GM19468 (cell line): ENCODE data around the gene SLC16A14.
"Not testable (repeated sequence)": the region's sequence is repeated elsewhere in the genome, so short reads cannot be mapped to it uniquely, and the experiment has no call there.

ENCODE experiments used
- ATAC-seq: cut with Tn5 transposase; IDR thresholded peaks from one replicate; pipeline ENCODE4 v1.9.1; 2021; ENCODE audit warnings: mild to moderate bottlenecking, moderate library complexity, moderate number of reproducible peaks; ENCODE audit not compliant: unreplicated experiment; ENCODE audit errors: extremely low read depth

SLC16A14 gene, protein sequence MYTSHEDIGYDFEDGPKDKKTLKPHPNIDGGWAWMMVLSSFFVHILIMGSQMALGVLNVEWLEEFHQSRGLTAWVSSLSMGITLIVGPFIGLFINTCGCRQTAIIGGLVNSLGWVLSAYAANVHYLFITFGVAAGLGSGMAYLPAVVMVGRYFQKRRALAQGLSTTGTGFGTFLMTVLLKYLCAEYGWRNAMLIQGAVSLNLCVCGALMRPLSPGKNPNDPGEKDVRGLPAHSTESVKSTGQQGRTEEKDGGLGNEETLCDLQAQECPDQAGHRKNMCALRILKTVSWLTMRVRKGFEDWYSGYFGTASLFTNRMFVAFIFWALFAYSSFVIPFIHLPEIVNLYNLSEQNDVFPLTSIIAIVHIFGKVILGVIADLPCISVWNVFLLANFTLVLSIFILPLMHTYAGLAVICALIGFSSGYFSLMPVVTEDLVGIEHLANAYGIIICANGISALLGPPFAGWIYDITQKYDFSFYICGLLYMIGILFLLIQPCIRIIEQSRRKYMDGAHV

DNA sequence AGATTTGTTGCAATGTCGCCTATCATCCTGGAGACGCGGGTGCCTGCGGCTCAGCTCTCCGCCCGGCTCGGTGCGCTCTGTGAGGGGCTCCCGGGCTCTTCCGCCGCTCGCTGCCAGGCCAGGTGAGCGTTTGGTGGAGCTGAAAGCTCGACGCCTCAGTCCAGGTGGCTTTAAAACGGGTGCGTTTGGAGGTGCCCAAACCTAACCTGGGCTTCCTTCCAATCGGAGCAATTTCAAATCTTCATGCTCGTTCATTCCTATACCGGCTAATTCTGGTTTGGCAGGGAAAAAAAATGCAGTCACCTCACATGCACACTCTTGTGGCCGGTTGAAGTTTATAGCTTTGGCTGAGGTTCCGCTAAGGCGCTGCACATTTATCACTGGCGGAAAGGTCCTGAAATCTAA, at the start of gene SLC16A14:
TSS of gene SLC16A14 (minus strand) at position 274 of the 405 bp plus-strand sequence. CDS start 9,572 bp downstream, outside the sequence.
- no peak for ATAC-seq

DNA sequence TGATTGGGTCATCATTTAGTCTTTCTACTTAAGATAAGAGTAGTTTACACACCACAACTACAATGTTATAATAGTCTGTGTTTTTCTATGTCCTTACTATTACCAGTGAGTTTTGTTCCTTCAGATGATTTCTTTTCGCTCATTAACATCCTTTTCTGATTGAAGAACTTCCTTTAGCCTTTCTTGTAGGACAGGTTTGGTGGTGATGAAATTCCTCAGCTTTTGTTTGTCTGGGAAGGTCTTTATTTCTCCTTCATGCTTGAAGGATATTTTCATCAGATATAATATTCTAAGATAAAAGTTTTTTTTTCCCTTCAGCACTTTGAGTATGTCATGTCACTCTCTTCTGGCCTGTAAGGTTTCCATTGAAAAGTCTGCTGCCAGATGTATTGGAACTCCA, 38.0 kb upstream of the SLC16A14 start:
- no peak for ATAC-seq

DNA sequence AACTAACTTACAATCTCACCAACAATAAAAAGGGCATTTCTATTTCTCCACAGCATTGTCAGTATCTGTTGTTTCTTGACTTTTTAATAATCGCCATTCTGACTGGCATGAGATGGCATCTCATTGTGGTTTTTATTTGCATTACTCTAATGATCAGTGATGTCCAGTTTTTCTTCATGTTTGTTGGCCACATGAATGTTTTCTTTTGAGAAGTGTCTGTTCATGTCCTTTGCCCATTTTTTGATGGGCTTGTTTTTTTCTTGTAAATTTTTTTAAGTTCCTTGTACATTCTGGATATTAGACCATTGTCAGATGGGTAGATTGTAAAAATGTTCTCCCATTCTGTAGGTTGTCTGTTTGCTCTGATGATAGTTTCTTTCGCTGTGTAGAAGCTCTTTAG, 33.2 kb upstream of the SLC16A14 start:
- not testable (repeated sequence) for ATAC-seq

DNA sequence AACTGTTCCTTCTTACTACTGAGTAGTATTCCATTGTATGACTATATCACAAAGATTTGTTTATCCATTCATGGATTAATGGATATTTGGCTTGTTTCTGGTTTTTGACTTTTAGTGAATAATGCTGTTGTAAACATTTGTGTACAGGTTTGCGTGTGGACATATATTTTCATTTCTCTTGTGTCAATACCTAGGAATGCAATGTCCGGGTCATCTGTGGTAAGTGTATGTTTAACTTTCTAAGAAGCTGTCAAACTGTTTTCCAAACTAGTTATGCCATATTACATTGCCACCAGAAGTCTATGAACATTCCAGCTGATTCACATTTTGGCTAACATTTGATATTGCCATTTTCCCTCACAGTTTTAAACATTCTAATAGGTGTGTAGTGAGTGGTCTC, 29.1 kb upstream of the SLC16A14 start:
- ATAC-seq, result no peak

DNA sequence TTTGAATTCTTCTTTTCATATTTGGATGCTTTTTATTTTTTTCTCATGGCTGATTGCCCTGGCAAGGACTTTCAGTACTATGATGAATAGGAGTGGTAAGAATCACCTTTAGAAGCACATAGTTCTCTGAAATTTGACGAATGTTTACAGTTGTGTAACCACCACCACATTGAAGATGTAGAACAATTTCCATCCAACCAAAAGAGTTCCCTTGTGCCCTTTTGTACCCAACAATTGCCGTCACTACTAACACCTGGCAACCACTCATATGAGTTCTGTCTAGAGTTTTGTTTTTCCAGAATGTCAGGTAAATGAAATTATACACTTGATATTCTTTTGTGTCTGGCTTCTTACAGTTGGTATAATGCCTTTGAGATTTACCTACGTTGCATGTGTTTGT, 28.7 kb upstream of the SLC16A14 start:
- no peak for ATAC-seq

DNA sequence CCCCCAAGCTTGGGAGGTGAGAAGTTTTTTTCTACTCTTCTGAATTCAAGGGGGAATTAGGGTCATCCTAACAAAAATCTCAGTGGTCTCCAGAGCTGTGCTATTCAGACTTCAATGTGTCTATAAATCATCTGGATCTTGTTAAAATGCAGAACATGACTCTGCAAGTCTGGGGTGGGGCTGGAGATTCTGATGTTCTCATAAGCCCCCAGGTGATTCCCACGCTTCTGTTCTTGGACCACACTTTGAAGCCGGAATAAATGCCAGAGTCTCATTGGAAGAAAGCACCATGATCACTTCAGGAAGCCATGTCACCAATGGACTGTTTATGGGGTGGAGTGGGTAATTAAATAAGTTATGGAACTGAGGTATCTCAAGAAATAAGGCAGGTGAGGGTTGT, 22.2 kb upstream of the SLC16A14 start:
- no peak for ATAC-seq

DNA sequence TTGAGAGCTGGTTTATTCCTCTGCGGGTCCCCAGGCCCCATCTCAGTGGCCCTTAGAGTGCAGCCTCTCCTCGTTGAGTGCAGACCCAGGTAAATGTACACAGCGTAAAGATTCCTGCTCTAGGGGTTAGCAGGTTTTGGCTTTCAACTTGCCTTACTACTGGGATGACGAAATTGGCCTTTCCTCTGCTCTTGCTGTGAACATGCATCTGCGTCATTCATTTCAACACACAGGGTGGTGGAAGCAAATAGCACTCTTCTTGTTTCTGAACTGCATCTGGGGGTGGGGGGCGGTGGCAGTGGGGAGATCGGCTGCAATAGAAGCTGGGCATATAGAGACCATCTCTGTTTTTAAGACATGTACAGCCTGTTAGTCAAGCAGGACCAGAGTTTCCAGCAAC, 16.5 kb upstream of the SLC16A14 start:
- ATAC-seq, result no peak

DNA sequence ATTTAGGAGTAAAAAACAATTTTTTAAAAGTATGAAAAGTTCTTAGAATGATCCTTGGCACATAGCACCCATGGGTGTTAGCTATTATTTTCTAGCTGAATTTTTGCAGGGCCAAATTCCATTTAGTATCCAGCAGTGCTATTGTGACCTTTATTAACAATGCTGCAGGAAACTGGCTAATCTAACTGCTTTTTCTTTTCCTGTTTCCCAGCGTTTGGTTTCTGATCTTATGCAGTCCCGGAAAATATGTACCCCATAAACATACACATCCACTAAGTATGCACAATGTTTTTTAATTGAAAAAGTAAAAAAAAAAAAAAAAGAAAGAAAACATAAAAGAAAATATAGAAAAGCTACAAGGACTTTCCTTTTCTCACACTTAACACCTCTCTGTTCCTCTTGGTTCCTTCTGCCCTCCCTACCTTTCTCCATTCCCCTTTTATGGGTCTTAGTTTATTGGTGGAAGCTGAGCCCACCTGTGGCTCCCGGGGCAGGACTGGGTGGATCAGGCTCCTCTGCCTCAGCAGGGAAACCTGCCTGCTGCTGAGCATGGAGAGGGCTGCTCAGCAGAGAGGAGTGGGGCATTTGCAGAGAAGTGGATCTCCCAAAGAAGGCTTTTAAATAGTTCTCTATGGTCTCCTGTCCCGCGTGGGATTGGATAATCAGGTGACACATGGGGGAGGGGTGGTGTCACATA, 9.3 kb upstream of the SLC16A14 start:
- ATAC-seq, result no peak

DNA sequence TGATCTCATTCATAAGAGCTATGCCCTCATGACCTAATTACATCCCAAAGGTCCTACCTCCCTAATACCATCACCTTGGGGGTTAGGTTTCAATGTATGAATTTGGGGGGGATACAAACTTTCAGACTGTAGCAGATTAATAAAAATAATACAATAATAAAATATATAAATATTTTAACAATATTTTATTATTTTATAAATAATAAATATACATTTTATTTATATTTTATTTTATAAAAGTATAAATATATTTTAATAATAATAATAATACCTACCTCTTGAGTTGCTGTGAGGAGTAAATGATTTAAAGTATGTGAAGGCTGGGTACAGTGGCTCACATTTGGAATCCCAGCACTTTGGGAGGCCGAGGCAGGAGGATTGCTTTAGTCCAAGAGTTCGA, 8.1 kb upstream of the SLC16A14 start:
- no peak for ATAC-seq

DNA sequence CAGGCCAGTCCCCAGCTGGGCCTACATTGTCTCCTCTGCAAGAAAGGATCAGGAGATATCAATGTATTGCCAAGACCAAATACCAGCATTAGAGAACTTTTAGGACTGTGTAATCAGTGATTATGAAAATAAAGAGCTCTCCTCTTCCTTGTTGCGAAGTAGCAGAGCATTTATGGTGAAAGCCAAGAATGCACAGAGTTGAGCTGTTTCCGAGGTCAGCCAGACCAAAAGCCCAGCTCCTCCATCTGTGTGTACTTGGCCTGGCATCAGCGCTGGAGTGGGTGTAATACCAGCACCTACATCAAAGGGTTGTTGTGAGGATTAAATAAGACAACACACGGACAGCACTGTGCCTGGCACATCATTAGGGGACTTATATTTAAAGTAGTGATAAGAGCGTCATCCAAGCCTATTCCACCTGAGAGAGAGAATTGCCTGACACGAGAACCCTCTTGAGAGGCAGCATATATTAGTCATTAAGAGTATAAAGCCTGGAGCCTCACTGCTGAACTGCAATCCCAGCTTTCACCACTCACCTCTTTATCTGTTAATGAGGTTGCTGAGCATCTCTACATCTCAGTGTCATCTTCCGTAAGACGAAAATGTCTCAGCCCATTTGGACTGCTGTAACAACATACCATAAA, 7.4 kb upstream of the SLC16A14 start:
- no peak for ATAC-seq

DNA sequence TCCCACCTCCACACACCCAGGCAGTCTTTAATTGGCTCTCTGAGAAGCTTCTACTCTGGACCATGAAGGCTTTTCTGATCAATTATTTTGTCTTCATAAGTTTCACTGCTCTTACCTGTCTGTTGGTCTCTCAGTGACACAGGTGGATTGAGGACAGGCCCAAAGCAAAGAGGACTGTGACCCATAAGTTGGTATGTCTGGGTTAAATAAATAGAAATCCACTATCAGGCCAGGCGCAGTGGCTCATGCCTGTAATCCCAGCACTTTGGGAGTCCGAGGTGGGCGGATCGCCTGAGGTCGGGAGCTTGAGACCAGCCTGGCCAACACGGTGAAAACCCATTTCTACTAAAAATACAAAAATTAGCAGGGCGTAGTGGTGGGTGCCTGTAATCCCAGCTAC, 2.7 kb upstream of the SLC16A14 start:
- no peak for ATAC-seq

DNA sequence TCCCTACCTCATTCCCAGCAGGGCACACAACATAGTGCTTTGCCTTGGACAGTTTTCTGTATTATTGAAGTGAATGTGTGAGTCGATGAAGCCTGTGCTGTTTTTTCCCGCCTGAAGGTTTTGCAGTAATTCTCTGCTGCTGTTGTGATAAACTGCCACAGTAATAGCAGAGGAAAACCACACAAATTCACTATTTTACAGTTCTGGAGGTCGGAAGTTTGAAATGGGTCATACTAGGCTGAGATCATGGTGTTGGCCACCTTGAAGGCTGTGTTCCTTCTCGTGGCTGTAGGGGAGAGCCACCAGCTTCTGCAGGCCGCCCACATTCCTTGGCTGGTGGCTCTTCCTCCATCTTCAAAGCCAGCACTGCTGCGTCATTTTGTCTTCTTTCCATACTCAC, 678 bp upstream of the SLC16A14 start:
- no peak for ATAC-seq

DNA sequence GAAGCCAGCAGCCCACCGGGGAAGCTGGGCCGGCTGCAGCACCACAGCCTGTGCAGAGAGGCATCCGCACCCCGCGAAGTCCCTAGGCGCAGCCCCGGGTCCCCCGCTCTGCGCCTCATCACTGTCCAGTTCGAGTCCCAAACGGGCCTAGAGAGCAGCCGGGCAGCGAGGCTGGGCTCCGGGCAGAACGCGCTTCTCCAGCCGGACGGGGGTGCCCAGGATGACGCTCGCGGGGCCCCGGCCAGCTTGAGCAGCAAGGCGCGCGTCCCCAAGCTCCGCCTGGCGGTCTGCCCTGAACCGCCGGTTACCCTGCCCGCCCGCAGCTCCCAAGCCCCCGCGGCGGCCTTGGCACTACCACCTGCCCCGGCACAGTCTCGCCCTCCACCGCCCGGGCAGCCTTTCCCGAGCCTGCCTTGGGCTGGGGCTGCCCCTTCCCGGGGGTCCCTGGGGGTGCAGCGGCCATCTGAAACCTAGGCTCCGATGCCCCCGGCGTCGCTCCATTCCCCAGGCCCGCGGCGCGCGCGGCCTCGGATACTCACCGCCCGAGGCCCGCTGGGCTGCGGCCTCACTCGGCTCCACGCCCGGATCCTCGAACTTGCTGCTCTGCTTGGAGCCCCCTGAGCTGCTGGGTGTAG, 591 bp downstream of the SLC16A14 start:
- no peak for ATAC-seq

DNA sequence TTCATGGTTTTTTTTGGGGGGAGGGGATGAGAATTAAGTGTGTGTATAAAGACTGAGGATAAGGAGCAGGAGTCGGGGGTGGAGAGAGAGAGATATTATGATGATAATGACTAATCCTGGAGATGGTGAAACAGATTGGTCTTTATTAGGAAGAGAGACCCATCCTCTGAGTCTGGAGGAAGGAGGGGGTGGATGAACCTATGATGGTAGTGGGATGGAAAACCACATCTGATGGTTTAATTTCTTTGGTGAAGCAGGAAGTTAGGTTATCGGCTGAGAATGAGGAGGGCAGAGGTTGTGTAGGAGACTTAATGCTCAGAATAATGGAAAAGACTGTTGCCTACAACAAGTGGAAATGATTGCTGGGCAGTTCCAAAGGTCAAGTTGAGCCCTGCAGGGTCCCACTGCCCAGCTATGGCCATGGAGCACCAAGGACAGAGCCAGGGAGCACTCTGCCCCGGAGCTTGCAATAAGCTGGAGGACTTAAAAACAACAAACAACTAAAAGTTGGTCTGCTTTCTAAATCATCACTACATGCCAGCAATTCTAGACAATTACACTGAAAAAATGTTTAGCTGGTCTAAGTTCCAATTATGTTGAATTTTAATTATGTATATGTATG, 7.9 kb downstream of the SLC16A14 start:
- ATAC-seq, result no peak

DNA sequence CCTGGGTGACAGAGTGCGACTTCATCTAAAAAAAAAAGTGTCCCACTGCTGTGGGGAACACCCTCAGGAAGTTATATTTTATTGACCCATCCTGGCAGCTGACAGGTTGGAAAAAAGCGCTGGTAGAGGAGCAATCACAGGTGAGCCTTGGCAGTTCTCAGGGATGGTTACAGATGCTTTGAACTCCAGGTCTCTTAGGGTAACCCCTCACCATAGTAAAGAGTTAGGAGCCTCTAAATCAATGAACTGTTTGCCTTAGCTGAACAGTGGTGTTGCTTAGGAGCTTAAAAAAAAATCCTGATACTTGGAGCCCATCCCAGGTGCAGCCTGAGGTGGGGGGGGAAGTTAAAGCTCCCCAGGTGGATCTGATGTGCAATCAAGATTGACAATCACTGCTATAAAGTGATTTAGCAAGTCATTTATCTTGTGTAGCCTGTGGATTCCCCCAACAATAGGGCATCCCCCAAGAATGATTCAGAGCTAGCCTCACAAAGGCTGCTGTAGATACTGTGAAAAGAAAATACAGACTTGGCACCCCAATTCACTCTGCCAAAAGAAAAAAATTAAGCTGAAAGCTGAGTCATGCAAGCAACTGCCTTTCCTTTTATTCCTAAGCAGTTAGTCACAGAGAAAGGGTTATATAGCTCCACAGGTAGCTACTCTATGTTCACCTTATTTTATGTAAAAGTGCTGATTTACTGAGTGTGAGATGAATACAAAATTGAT, 14.8 kb downstream of the SLC16A14 start:
- no peak for ATAC-seq

DNA sequence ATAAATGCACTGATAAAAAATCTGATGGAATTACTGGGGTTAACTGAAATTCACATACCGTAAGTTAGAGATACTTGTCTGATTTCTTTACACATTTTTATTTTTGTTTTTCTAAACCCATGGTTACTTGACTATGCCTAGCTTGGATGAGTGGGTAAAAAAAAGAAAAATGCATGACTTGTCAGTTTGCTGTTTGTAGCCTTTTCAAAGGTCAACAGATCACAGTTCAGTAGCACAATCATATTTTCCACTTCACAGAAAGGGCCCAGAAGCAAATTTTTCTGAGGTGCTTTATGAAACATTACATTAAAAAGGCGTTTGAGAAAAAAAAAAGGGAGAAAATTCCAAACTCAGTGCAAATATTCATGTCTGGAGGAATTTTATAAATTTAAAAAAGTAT, 16.4 kb downstream of the SLC16A14 start:
- no peak for ATAC-seq

DNA sequence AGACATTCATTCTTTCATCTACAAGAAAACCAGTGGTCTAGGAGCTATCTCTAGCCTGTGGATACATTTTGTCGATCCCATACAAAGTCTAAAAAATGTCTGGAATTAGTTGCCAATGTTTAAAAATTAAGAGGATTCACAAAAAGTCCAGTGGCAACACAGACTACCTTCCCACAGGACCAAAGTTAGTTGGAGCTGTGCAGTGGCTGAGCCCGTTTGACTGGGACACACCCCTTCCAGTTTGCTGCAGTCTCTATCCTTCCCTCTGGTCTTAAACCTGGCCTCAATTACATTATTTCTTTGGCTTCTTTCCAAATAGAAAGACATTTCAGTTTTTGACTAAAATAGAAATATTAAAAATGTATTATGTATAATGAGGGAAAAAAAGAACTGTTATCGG, 18.6 kb downstream of the SLC16A14 start:
- no peak for ATAC-seq

DNA sequence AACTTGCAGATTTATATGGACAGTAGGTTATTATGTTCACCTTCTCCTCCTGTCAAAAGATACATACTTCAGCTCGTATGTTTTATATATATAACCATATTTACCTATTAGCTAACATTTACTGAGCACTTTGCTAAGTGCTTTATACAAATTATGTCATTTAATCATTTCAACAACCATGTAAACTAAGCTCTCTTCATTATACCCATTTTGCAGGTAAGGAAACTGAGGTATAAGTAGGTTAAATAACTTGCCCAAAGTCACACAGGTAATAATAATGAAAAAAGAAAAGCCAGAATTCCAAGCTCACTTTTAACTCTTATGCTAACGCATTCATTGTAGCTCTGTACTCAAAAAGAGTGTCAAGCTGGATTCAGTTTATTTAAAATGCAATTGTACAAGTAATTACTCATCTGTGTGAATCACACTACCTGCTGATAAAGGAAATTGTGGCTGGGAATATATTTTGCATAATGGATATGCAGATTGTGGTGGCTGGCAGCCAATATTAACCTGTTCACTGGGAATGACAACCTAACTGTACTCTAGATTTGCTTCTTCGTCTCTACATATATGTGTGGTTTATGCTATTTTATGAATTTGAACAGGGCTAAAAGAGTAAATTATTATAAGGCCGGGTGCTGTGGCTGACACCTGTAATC, 20.6 kb downstream of the SLC16A14 start:
- ATAC-seq, result no peak

DNA sequence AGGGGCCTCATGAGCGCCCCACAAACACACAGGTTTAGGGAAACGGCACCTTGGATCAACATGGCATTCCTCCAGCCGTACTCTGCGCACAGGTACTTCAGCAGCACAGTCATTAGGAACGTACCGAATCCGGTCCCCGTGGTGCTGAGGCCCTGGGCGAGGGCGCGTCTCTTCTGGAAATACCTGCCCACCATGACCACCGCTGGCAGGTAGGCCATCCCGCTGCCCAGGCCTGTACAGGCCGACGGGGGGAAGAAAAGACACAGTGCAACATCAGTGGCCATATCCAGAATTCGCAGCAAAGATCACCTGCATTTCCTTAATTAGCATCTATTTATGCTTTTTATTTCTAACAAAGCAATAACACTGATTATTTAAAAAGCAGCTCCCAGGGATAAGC, 22.2 kb downstream of the SLC16A14 start:
- ATAC-seq, result no peak
